Sigmoid colon (tissue), 4 donors: ENCODE measurements around the gene GOLGA3.

Source experiments
- EP300 ChIP-seq, 4 donors: sonication (generic); formaldehyde crosslinking; IDR thresholded peaks; one replicate each; pipeline ENCODE4 v1.6.1; 2017; ENCODE audit warnings: antibody characterized with exemption in 4 of 4
- POLR2A ChIP-seq, 2 donors: fragments of 450-650 bp; IDR thresholded peaks; one replicate each; pipeline ENCODE4 v1.6.1; 2016; ENCODE audit warnings: antibody characterized with exemption in 2 of 2, mild to moderate bottlenecking in 2 of 2, moderate library complexity in 2 of 2
- POLR2AphosphoS5 ChIP-seq, 4 donors: sonication (generic); formaldehyde crosslinking; IDR thresholded peaks; one replicate each; pipeline ENCODE4 v1.6.1; 2017; ENCODE audit warnings: antibody characterized with exemption in 4 of 4
- TF ChIP-seq, protein P1 (sequence below), 4 experiments: fragments of 450-650 bp in 3 of 4; fragments of 200-600 bp in 1 of 4; IDR thresholded peaks; one replicate each; pipeline ENCODE4 v1.5.1; 2016 to 2019; ENCODE audit warnings: antibody characterized with exemption in 4 of 4, mild to moderate bottlenecking in 3 of 4, moderate library complexity in 2 of 4

DNA sequence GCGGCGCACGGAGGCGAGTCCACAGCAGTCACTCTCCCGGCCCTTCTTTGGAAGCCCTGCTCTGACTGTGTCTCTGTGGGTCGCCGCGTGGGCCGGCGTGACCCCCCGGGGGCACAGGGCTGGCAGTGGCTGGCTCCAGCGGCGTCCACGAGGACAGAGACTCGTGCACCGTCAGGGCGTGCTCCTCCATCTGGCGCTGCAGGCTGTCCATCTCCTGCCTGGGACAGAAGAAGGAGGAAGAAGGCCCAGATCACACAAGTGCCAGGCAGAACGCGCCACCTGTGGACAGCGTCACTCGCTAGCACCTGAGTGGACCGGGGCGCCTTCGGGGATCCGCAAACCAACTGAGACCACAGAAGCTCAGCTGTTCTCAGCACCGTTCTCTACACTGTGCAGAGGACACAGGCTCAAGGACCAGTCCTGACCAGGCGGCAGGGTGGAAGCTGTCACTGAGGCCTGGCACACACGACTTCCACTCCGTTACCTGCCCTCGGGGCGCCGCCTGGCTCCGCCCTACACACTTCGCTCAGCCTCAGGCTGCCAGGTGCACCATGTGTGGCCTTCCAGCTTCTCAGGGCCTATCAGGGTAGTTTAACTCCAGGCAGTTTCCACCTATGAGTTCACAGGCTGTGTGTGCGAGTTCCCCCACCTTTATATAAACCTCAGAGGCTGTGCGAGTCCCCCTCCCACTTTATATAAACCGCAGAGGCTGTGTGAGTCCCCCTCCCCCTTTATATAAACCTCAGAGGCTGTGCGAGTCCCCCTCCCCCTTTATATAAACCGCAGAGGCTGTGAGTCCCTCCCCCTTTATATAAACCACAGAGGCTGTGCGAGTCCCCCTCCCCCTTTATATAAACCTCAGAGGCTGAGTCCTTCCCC is 55.4 kb downstream of the GOLGA3 start:
- TF ChIP-seq POLR2AphosphoS5 (IDR thresholded peaks at IDR 0.05), result no peak
- TF ChIP-seq POLR2A (IDR thresholded peaks at IDR 0.05), result no peak
- no peak for TF ChIP-seq EP300 (IDR thresholded peaks at IDR 0.05)
- TF ChIP-seq, protein P1, sequence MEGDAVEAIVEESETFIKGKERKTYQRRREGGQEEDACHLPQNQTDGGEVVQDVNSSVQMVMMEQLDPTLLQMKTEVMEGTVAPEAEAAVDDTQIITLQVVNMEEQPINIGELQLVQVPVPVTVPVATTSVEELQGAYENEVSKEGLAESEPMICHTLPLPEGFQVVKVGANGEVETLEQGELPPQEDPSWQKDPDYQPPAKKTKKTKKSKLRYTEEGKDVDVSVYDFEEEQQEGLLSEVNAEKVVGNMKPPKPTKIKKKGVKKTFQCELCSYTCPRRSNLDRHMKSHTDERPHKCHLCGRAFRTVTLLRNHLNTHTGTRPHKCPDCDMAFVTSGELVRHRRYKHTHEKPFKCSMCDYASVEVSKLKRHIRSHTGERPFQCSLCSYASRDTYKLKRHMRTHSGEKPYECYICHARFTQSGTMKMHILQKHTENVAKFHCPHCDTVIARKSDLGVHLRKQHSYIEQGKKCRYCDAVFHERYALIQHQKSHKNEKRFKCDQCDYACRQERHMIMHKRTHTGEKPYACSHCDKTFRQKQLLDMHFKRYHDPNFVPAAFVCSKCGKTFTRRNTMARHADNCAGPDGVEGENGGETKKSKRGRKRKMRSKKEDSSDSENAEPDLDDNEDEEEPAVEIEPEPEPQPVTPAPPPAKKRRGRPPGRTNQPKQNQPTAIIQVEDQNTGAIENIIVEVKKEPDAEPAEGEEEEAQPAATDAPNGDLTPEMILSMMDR (IDR thresholded peaks at IDR 0.05), result no peak
